Endothelial cell of hepatic sinusoid (primary cell): Measurements from ENCODE around the gene STK17A.
"Not testable (repeated sequence)": the region's sequence is repeated elsewhere in the genome, so short reads cannot be mapped to it uniquely, and the experiment has no call there.

Experiments used
- in situ Hi-C: cut with HindIII; loops from 2 replicates; pipeline ENCODE4 v1.10.0; 2017; ENCODE audit warnings: low sequenced_read_pairs

STK17A gene

DNA sequence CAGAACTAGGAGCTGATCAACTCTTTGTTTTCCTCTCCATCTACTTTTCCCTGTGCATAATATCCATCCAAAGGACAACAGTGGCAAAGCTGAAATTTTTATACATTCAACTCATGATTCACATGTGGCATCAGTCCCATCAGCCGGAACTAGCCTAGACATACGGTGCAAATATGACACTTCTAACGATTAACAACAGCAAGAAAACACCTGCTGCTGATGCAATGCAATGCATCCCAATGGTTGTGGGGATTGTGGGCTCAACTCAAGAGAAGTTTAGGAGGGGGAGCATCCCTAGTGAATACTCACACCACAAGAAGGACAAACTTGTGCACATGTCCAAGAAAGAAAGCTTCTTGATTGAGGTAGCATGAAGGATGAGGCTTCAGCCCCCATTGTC, 20.5 kb upstream of the STK17A start:
- in situ Hi-C loops = loop anchor here (25.0 kb wide), 2 partner anchors 275 to 375 kb away; partner anchors contain the start of gene UBE2D4

GRCh38 chr7:43565786-43566185, 17.1 kb upstream of the STK17A start:
- in situ Hi-C loops = loop anchor here (25.0 kb wide), 2 partner anchors 272 to 372 kb away; partner anchors contain the start of gene UBE2D4

GRCh38 chr7:43568529-43568928, 14.4 kb upstream of the STK17A start:
- in situ Hi-C loops = loop anchor here (25.0 kb wide), 2 partner anchors 269 to 369 kb away; partner anchors contain the start of gene UBE2D4

DNA sequence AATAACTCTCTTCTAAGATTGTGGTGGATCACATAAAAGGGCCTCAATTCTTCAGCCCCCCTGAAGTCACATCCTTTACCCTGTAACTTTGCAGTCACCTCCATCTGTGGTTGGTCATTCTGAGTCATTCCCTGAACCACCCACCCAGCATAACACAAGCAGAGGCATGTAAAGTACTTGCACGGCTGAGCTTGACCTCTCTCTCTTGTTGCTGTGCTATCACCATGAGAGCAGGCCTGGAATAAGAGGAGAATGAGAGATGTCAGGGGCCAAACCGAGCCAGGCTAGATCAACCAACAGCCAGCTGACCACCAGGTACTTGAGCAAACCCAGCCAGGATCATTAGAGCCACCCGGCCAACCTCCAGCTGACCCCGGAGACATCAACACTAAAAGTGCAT, 13.5 kb upstream of the STK17A start:
- in situ Hi-C loops = loop anchor here (25.0 kb wide), 2 partner anchors 268 to 368 kb away; partner anchors contain the start of gene UBE2D4

DNA sequence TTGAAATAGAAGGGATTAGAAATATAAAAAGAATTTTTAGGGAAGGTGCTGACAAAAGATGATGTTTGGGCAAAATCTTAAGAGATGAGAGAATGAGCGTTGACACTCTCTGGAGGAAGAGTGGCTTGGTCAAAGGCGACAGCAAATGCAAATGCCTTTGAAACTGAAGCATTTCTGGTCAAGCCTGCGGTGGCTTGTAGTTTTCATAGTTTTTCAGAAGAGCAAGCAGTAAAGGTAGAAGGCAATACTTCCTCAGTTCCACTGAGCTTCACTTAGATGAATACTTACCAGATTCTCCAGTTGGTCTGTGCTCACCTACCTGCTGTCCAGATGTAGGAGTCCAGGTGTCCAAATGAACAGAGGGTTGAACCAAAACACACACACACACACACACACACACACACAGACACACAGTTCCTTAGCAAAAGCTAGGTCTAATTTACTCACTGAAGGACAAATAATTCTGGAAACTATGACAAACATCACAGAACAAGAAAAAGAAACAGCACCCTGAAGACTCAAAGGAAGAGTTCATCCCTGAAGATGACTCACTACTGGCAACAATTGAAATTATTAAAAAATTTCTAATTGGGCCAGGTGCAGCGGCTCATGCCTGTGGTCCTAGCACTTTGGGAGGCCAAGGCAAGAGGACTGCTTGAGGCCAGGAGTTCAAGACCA, 12.1 kb upstream of the STK17A start:
- in situ Hi-C loops = loop anchor here (25.0 kb wide), 2 partner anchors 266 to 366 kb away; partner anchors contain the start of gene UBE2D4

DNA sequence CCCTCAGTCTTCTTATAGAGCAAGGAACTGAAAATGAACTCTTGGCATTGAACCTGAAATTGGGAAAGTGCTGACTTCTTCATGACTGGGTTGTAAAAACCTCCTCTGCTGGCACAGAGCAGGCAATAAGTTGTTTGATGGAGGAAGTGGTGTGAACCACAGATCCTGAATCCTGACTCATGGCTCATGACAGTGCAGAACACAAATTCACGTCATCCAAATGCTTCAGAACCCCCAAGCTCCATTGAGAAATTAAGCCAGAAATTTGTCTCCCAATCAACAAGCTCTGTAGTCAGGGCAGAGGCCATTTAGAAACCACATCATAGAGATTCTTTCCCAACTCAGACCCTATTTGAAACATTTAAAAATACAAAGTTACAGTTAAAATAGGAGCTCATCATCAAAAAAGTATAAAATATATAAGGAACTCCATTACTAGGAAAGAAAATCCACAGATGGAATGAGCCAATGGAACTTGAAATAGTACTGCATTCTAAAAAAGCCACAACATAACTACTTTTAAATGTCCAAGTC, 10.3 kb upstream of the STK17A start:
- in situ Hi-C loops = loop anchor here (25.0 kb wide), 2 partner anchors 265 to 365 kb away; partner anchors contain the start of gene UBE2D4

- in situ Hi-C loops = loop anchor here (25.0 kb wide), 2 partner anchors 263 to 363 kb away; partner anchors contain the start of gene UBE2D4
These were observed 9.1 kb upstream of the STK17A start for GRCh38 chr7:43573832-43574231.

- in situ Hi-C loops = loop anchor here (5.0 kb wide), 1 partner anchor 142 kb away; no protein-coding TSS in a partner anchor
These were observed 7.4 kb upstream of the STK17A start for GRCh38 chr7:43575506-43575905.

DNA sequence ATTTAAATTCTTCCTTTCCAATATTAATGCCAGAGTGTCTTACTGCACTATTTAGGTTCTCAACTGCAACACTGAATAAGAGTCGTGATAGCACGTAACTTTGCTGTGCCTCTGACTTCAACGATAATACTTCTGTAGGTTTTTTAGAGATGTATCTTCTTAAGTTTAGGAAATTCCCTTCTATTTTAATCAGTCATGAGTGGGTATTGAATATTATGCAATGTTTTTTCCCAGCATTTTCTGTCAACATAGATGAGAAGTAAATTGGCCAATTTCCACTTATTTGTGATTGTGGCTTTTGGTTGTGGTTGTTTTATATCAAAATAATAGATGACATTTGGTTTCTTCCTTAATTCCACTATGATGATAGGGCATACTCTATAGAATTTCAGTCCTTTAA, 6.7 kb upstream of the STK17A start:
- in situ Hi-C loops = loop anchor here (5.0 kb wide), 1 partner anchor 141 kb away; no protein-coding TSS in a partner anchor

GRCh38 chr7:43577485-43577951, 5.4 kb upstream of the STK17A start:
- in situ Hi-C loops = loop anchor here (5.0 kb wide), 1 partner anchor 140 kb away; no protein-coding TSS in a partner anchor

DNA sequence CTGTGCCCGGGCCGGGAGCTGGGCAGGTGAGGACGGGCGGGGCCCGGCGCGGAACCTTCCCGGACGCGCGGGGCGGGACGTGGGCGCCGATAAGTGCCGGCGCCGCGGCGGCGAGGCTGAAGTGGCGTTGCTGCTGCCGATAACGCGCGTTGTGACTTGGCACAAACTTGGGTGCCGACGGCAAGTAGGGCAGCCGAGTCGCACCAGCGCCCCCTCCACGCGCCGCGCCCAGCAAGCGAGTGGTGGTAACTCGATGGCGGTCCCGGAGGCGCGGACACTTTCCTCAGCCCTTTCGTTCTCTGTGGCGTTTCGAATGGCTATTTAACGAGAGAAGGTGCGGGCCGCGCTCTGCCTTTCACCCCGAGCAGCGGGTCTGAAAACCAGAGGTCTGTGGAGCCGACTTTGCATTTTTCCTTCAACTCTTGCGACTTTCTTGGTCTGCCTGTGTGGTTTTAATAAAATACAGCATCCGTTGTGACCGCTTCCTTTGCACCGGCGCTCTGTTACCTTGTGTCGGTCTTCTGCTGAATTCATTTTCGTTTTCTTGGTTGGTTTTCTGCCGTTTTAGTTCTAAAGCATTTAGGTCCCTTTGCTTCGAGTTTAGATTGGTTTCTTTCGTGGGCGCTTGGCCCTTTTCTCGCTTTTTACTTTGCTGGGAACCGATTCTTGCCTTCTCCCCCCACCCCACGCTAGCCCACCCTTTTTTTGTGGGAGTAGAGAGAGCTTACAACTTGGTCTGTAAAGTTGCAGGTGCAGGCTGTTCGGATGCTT, 701 bp downstream of the STK17A start:
- in situ Hi-C loops = no loop called here

DNA sequence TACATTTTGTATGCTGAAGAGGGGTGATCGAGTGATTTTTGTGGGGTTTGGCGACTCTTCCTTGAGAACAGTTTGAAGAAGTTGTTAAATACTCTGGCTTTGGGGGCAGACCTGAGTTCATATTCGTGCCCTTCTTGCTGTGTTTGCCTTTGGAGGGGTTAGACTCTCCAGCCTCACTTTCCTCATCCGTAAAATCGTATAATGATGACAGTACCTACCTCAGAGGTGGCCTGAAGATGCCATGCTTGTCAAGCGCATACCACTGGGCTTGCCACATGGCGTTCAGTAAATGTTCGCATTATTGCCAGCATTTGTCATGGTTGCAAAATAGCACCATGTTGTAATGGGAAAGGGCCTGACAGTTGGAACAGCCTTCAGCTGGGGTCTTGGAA, 1.3 kb downstream of the STK17A start:
- in situ Hi-C loops = no loop called here

DNA sequence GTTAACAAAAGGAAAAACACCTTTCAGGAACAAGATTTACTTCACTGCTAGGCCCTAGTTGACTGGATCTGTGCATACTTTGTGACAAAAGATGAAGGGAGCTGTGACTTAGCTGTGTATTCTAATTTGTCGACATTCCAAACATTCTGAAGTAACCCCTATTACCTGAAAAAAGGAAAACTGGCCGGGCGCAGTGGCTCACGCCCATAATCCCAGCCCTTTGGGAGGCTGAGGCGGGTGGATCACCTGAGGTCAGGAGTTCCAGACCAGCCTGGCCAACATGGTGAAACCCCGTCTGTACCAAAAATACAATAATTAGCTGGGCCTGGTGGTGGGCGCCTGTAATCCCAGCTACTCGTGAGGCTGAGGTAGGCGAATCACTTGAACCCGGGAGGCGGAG, 1.8 kb downstream of the STK17A start:
- in situ Hi-C loops = not testable (repeated sequence)

GRCh38 chr7:43585562-43585961, 2.7 kb downstream of the STK17A start:
- in situ Hi-C loops = no loop called here

DNA sequence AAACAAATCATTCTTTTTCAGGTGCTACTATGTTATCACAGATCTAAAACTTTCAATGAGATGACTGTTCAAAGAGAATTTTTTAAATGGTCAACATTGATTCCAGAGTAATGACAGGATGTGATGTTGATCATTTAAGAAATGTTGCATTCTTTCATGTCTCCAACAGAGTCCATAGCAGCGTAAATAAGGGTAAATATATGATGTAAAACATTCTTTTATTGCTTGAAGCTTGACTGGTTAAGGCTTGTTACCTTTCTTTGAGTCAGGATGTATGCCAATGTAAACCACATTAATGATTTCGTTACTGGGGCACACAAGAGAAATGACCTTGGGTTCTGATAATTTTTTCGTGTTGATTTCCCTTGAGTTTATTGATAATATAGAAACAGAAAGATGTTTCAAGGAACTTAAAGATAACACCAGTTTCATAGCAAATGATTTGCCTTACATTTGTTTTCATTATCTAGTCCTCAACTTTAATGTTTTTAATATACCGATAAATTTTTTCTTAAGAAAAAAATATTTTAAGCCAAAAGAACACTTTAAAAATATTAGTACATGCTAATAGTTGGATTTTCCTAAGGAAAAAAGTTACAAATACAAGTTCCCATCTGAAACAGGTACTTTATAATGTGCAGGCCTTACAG, 3.5 kb downstream of the STK17A start:
- in situ Hi-C loops = no loop called here

- in situ Hi-C loops = no loop called here
These were observed 5.7 kb downstream of the STK17A start for GRCh38 chr7:43588477-43589132.

DNA sequence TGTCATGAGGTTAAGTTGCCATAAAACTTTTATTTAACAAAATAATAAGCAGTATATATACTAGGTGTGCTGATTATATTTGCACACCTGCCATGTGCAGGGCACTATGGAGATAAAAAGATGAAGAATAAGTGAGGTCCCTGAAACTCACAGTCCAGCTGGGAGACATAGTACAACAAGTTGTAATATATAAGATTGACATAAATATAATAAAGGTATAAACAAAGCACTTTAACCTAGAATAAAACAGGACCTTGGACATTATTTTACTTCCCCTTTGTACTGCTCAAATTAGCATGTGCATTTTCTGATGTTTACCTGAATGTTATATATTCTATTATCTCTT, 6.2 kb downstream of the STK17A start:
- in situ Hi-C loops = no loop called here

- in situ Hi-C loops = no loop called here
These were observed 6.8 kb downstream of the STK17A start for GRCh38 chr7:43589728-43590127.

DNA sequence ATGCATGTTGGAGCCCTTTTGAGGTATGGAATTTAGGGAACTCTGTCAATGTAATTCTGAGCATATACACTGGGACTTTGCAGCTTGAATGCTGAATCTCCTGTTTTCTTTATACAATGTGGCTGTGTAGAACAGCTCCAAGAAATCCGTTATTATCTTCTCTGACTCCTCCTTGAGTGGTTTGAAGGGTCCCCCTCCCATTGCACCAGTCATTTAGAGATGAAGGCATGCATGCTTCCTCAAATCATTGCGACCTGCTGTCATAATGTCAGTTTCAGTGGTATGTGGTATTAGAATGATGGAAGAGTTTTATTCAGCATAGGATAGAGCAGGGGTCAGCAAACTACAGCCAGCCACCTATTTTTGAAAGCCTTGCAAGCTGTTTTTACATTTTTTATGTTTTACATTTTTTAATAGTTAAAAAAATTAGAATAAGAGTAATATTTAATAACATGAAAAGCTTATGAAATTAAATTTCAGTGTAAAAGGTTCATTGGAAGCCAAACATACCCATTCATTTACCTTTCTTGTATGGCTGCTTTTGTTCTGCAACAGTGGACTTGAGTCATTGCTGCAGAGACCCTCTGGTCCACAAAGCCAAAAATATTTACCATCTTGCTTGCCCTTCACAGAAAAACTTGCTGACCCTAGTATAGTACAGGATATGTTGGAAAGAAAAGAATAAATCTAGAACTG, 8.1 kb downstream of the STK17A start:
- in situ Hi-C loops = no loop called here
